ENCODE results near the gene RRAD.

RRAD gene

DNA sequence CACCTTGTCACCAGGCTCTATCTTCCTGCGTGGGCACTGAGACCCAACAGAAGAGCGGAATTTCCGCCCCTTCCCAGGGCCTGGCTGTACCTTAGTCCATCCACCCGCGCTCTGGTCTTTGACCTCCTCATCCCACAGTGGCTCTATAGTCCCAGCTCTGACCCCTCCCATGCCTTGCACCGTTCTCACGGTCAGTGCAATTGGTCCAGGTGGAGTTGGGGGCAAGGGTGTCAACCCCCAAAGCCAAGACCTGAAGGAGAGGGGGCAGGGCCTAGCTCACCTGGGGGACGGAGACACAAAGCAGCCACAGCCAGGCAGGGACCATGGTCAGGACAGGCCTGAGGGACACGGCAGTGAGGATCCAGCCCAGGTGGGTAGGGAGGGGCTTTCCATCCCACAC lies 7.6 kb downstream of the RRAD start:
- no peak for DNase-seq (ENCODE audit: low read depth in 2 of 2)

- DNase-seq (ENCODE audit: low read depth in 2 of 2), result no peak
These were observed 8.8 kb downstream of the RRAD start for GRCh38 chr16:66916518-66916917.

GRCh38 chr16:66915041-66915440 lies 10.3 kb downstream of the RRAD start:
- no peak for DNase-seq (ENCODE audit: low read depth in 2 of 2)

DNA sequence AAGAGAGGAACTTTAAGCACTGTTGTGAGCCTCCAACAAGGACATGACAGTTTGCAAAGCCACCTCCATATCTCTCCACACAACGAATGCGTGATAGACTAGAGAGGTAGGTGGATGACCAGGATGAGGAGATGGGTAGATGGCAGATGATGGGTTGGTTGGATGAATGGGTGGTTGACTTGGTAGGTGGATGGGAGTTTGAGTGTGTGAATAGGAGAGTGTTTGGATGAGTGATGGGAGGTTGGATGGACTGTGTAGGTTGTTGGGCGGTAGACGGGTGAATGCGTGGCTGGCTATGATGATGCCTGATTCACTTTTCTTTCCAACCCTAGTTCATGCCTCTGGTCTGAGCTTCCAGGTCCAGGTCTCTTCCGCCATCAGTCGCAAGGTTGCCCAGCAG lies 10.8 kb downstream of the RRAD start:
- no peak for DNase-seq (ENCODE audit: low read depth in 2 of 2)

DNA sequence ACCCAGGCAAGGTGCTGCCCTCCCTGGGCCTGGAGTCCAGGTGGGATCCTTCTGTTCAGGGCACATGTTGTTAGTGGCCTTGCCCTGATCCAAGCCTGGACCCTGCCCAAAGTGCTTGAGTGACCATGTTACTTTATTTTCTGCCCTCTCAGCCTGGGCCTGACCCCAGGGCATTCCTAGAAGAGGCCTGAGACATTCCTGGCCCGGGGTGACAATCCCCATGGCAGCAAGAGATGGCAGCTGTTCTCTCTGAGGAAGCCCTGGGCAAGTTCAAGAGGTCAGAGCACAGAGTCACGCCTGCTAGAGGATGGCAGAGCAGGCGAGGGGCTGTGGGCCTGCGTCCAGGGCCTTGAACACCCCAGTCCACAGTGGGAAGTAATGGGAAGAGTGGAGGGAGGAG lies 11.6 kb downstream of the RRAD start:
- DNase-seq (ENCODE audit: low read depth in 2 of 2), result no peak

- no peak for DNase-seq (ENCODE audit: low read depth in 2 of 2)
These were observed 12.3 kb downstream of the RRAD start for GRCh38 chr16:66913081-66913480.

DNA sequence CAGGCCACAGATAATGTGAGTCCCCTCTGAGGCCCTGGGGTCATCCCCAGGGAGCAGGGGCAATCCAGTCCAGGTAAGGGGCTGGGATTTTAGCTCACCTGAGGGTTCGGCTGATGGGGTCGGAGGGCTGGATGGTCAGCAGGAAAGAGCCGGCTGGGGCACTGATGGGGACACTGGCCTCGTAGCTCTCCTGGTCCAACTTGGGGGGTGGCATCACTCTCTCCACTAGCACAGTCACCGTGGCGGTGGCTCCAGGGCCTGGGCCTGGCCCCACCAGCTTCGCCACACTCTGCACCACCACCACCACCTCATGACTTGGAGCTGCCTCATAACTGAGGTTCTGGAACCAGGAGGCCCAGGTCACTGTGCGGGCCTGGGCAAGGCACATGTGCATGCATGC lies 13.5 kb downstream of the RRAD start:
- no peak for DNase-seq (ENCODE audit: low read depth in 2 of 2)

- DNase-seq (ENCODE audit: low read depth in 2 of 2), result no peak
These were observed 14.2 kb downstream of the RRAD start for GRCh38 chr16:66911112-66911511.

DNA sequence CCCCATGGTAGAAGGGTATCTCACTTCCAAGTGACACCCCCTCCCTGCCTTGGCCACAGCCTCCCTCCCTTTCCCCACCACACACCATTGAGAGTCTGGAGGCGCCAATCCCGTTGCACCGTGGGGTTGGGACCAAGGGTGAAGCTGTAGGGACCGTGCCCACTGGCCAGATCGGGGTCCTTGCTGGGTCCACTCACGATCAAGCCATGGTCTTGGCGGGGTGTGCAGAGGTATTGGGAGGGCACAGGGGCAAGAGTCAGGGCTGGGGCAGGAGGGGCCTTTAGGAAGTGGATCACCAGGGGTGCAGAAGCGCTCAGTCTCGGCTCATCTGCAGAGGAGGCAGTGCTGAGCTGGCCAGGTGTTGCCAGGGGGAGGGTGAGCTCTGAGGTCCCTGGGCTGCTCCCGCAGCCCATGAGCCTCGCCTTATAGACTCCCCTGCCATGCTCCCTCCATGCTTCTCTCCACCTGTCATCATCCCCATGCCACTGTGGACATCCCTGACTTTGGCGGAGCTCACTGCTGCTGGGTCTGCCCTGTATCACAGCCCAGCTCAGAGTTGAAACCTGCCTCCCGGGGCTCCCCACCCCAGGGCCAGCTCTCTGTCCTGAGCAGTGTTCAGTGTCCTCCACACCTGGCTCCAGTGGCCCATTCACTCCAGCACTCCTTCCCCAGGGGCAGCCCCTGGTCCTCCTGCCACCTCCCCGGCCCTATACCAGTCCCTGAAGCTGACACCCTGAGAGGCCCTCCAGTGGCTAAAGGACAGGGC lies 15.0 kb downstream of the RRAD start:
- no peak for DNase-seq (ENCODE audit: low read depth in 2 of 2)

- DNase-seq (ENCODE audit: low read depth in 2 of 2), result no peak
These were observed 16.4 kb downstream of the RRAD start for GRCh38 chr16:66908762-66909559.

- DNase-seq (ENCODE audit: low read depth in 2 of 2), result no peak
These were observed 17.2 kb downstream of the RRAD start for GRCh38 chr16:66908116-66908515.

GRCh38 chr16:66906916-66907836 lies 18.2 kb downstream of the RRAD start:
- no peak for DNase-seq (ENCODE audit: low read depth in 2 of 2)

- no peak for DNase-seq (ENCODE audit: low read depth in 2 of 2)
These were observed 19.4 kb downstream of the RRAD start for GRCh38 chr16:66905633-66906539.

GRCh38 chr16:66904846-66905632 lies 20.3 kb downstream of the RRAD start:
- DNase-seq (ENCODE audit: low read depth in 2 of 2), result no peak

- no peak for DNase-seq (ENCODE audit: low read depth in 2 of 2)
These were observed 20.9 kb downstream of the RRAD start for GRCh38 chr16:66904428-66904845.

GRCh38 chr16:66903544-66904427 lies 21.5 kb downstream of the RRAD start:
- DNase-seq (ENCODE audit: low read depth in 2 of 2), result no peak

GRCh38 chr16:66902648-66903543 lies 22.4 kb downstream of the RRAD start:
- no peak for DNase-seq (ENCODE audit: low read depth in 2 of 2)

DNA sequence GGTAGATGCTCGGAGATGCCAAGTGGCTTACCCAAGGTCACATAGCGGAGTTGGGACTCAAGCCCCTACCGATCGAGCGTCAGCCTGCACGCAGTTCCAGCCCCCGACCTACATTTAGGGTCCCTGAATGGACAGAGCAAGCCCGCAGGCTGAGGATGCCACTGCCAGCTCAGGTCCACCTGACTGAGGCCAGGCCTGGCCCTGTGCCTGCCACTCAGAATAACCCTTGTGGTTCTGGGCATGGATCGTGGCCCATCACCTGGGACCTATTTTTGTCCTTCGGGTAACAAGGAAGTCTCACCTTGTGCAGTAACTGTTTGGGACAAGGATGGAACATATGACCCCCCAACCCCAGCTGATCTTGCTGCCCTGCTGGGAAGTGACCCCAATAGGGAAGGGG lies 23.7 kb downstream of the RRAD start:
- DNase-seq (ENCODE audit: low read depth in 2 of 2), result no peak

Data from fibroblast of skin of left quadriceps (primary cell).